GM19395 (cell line): ENCODE measurements around the gene COL4A1.
"Not testable (repeated sequence)": the region's sequence is repeated elsewhere in the genome, so short reads cannot be mapped to it uniquely, and the experiment has no call there.

Source experiments
- ATAC-seq: cut with Tn5 transposase; IDR thresholded peaks from one replicate; pipeline ENCODE4 v1.9.1; 2021; ENCODE audit warnings: mild to moderate bottlenecking, moderate library complexity; ENCODE audit not compliant: unreplicated experiment

The COL4A1 gene

GRCh38 chr13:110125613-110126272, 181.2 kb downstream of the COL4A1 start:
- no peak for ATAC-seq

GRCh38 chr13:110125157-110125556, 181.8 kb downstream of the COL4A1 start:
- ATAC-seq, result no peak

GRCh38 chr13:110124201-110124940, 182.6 kb downstream of the COL4A1 start:
- ATAC-seq, result no peak

- no peak for ATAC-seq
Observed at GRCh38 chr13:110123041-110123809, 183.7 kb downstream of the COL4A1 start.

- ATAC-seq, result no peak
Observed at GRCh38 chr13:110121422-110122083, 185.4 kb downstream of the COL4A1 start.

GRCh38 chr13:110119935-110120905, 186.7 kb downstream of the COL4A1 start:
- no peak for ATAC-seq

GRCh38 chr13:110118106-110118505, 188.9 kb downstream of the COL4A1 start:
- no peak for ATAC-seq

DNA sequence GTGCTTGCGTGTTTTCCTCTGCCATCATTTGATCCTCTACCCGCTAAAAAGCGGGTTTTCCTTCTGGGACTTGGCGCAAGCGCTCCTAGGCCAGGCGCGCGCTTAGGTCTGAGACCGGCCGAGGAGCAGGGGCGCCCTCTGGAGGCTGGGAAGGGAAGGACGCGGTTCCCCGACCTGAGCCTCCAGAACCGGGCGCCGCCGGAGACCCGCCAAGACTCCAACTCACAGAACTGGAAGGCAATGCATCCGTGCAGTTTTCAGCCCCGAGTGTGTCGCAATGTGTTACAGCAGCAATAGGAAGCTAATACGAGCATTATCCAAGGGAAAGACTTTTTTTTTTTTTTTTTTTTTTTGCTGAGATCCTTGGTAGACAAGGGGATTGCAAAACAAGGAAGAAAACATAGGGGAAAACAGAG, 190.9 kb downstream of the COL4A1 start:
- peak; percentile 78 for ATAC-seq

- no peak for ATAC-seq
Observed at GRCh38 chr13:110115591-110115990, 191.4 kb downstream of the COL4A1 start.

GRCh38 chr13:110114316-110114715, 192.6 kb downstream of the COL4A1 start:
- no peak for ATAC-seq

- no peak for ATAC-seq
Observed at GRCh38 chr13:110113284-110113764, 193.6 kb downstream of the COL4A1 start.

DNA sequence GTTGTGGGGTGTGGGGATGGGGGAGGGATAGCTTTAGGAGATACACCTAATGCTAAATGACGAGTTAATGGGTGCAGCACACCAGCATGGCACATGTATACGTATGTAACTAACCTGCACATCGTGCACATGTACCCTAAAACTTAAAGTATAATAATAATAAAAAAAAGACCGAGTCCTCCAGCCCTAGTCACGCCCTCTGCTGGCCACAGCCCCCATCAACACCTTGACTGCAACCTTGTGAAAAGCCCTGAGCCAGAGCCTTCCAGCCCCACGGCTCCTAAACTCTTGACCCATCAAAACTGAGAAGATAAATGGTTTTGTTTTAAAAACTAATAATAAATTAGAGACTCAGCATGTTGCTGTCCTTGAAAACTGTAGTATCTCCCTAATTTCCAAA, 194.6 kb downstream of the COL4A1 start:
- ATAC-seq, result not testable (repeated sequence)

GRCh38 chr13:110110783-110111182, 196.2 kb downstream of the COL4A1 start:
- no peak for ATAC-seq

DNA sequence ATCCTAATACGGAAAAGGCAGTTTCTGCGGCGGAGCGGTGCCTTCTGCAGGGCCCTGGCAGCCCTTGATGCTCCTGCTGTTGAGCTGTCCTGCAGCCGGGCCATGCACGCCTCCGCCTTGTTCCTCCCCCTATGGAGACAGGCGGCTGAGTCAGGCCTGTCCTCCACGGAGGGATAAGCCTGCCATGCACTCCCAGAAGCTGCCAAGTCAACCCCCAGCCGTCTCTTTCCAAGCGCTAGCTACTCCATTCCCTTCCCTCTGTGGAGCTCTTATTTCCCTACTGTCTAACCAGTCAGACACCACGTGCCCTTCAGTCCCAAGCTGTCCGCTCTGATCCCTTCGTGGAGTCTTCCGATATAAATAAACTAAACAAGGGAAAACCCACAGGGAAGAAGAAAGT, 197.0 kb downstream of the COL4A1 start:
- no peak for ATAC-seq

DNA sequence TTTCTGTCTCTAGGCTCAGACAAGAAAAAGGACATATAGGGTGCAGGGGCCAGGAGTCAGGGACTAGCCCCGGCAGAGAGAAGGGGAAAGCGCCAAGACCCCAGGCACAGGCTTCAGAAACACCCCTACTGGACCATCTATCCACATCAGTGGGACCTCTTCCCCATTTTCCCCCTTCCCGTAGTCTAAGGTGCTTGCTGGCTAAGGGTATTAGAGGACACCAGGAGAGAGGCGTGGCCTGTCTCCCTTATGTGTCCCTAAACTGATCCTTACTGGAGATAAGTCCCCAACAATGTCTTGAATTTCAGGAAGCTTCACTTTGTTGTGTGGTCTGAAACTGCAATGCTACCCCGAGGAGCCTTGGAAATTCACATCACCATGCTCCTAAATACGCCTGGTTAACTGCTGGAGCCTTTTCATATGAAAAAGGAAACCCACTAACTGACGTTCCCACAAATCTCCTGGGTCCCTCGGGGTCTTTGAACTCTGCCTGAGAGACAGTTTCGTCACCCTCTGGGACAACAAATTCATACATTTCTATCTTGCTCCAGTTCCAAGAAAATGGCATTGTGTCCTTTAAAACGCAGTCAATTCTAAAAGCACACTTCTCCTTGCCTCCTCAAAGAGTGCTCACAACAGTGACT, 197.7 kb downstream of the COL4A1 start:
- ATAC-seq, result no peak

GRCh38 chr13:110108348-110109139, 198.4 kb downstream of the COL4A1 start:
- ATAC-seq, result no peak

- no peak for ATAC-seq
Observed at GRCh38 chr13:110107568-110108347, 199.2 kb downstream of the COL4A1 start.

GRCh38 chr13:110106726-110107125, 200.2 kb downstream of the COL4A1 start:
- no peak for ATAC-seq
